Measurements from ENCODE around the gene BAZ2B.

BAZ2B gene

DNA sequence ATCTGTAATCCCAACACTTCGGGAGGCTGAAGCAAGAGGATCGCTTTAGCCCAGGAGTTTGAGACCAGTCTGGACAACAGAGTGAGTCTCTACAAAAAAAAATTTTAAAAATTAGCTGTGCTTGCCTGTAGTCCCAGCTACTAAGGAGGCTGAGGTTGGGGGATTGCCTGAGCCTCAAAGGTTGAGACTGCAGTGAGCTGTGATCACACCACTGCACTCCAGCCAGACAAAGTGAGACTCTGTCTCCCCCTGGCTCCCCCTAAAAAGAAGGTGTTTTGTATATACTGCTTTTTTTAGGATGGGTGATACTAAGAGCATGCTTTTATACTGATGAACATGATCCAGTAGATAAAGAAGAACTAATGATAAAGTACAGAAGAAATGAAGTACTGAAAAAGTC, 145.0 kb downstream of the BAZ2B start:
- TF ChIP-seq, protein P1, sequence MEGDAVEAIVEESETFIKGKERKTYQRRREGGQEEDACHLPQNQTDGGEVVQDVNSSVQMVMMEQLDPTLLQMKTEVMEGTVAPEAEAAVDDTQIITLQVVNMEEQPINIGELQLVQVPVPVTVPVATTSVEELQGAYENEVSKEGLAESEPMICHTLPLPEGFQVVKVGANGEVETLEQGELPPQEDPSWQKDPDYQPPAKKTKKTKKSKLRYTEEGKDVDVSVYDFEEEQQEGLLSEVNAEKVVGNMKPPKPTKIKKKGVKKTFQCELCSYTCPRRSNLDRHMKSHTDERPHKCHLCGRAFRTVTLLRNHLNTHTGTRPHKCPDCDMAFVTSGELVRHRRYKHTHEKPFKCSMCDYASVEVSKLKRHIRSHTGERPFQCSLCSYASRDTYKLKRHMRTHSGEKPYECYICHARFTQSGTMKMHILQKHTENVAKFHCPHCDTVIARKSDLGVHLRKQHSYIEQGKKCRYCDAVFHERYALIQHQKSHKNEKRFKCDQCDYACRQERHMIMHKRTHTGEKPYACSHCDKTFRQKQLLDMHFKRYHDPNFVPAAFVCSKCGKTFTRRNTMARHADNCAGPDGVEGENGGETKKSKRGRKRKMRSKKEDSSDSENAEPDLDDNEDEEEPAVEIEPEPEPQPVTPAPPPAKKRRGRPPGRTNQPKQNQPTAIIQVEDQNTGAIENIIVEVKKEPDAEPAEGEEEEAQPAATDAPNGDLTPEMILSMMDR (IDR thresholded peaks at IDR 0.05), result no peak
- no peak for DNase-seq (ENCODE audit: low spot score)
- Histone ChIP-seq H3K4me3 (no peak overlapping the region), H3K27ac (no peak overlapping the region)

DNA sequence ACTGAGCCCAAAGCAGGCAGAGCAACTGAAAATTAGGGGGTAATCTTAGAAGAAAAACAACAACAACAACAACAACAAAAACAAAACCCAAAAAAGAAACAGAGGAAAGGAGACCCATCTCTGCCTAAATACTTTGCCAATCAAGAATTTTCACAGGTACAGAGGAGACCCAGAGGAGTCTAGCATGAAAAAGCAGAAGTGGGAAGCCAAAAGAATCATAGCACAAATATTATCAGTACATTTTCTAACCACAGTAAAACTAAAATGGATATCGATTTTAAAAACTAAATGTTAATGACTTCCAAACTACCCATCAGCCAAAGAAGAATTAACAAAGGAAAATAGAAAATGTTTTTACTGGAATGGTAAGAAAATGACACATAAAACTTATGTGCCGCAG, 148.1 kb downstream of the BAZ2B start:
- no peak for DNase-seq (ENCODE audit: low spot score)
- Histone ChIP-seq H3K4me3 (no peak overlapping the region), H3K27ac (no peak overlapping the region)
- TF ChIP-seq, protein P1 (IDR thresholded peaks at IDR 0.05), result no peak

DNA sequence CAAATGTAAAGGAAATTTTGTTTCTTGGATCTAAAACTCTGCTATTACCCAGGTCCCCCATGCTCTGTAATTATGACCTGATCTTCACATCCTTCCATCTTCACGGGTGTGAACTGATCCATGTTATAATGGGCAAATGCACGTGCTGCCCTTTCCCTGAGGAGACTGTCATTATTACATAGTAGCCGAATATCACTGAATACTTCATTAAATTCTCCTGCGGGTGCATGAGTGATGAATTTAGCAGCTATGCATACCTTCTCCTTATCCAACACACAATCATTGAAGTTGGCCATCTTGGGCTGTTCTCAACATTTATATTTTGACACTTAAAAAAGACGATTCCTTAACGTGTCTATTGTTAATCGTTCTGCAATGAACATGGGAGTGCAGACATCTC, 153.4 kb downstream of the BAZ2B start:
- no peak for DNase-seq (ENCODE audit: low spot score)
- H3K27ac ChIP-seq, result no peak overlapping the region
- H3K4me3 ChIP-seq, result no peak overlapping the region
- TF ChIP-seq, protein P1 (IDR thresholded peaks at IDR 0.05), result no peak

DNA sequence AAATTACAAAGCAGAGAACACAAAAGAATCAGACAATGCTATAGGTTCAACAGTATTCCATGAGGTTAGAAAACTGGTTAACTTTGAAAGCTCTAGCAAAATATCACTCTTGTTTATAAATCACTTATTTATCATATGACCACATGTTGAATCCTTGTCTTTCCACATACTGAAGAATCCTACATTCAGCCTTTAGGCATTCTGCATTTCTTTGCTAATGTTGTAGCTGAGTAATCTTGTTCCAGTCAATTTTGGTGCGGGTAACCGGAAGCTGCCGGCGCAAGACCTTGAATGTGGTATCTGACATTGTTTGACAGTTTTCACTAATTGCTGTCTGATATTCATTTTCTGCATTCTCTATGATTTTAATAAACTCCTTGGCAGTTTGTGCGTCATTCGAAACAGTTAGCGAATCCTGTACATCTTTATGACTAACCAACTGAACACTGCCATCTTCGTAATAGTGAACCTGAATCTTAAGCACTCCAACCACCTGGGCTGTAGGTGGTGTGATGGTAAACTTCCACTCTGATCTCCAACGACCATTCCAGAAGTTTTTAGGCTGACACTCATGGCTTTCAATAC, 154.1 kb downstream of the BAZ2B start:
- Histone ChIP-seq H3K4me3 (no peak overlapping the region), H3K27ac (no peak overlapping the region)
- TF ChIP-seq, protein P1 (IDR thresholded peaks at IDR 0.05), result no peak
- DNase-seq (ENCODE audit: low spot score), result no peak

DNA sequence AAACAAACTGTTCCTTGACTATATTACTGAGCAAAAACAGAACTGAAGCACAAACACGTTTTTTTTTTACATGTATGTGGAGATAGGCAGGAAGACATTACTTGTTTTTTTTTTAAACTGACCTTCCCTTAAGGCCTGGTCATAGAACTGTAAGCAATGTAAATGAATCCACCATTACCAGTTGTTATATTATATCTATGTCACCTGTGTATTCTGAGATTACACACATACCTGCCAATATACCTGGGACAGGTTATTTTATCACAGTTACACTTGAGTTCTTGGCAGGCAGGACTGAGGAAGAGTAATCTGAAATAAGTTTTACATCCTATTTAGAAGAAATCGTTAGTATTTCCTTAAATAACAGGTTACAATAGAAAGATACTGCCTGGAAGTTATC, 155.3 kb downstream of the BAZ2B start:
- TF ChIP-seq, protein P1 (IDR thresholded peaks at IDR 0.05), result no peak

DNA sequence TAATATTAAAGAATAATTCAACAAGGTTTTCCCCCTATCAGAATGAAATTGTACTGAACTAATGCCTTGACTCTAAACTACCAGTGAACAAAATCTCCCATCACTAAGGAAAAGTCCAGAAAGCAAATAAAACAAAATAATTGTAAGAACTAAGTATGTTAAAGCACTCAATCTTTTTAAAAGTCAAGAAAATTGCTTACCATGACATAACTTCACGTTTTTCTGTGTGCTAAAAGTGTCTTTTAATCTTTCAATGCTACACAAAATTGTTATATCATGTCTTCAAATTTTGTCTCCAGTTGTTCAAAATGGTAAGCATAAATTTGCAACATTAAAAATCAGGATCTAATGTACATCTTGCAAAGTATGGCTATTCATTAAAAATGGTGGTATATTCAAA, 156.1 kb downstream of the BAZ2B start:
- no peak overlapping the region for H3K27ac ChIP-seq
- DNase-seq (ENCODE audit: low spot score), result no peak
- no peak overlapping the region for H3K4me3 ChIP-seq
- TF ChIP-seq, protein P1 (IDR thresholded peaks at IDR 0.05), result no peak

More for the DNA sequence above, 155.3 kb downstream of the BAZ2B start:
- Histone ChIP-seq H3K27ac (no peak overlapping the region), H3K4me3 (no peak overlapping the region)
- no peak for DNase-seq (ENCODE audit: low spot score)

DNA sequence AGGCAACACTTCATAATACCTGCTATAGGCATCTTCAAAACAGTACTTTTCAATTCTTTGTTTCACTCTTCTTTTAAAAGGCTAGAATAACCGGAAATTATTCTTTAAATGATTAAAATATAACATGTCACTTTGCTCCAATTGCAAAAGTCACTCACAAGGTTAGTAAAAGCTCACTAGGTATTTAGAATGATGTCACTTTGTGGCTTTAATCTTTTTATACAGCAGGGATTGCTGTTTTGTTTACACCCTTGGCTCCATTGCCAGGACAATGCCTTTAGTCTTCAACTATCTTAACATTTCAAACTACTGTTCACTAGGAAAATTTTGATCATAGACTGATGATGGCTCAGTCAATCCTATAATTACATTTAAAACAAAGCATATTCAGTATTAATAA, 157.1 kb downstream of the BAZ2B start:
- no peak overlapping the region for H3K27ac ChIP-seq
- TF ChIP-seq, protein P1 (IDR thresholded peaks at IDR 0.05), result no peak
- no peak overlapping the region for H3K4me3 ChIP-seq
- DNase-seq (ENCODE audit: low spot score), result no peak
